ENCODE measurements around the gene TCEAL5. TPM values are rescaled to one million over a fixed set of nuclear protein-coding genes. Genes with fewer than 3 reads are reported as not detected.

TCEAL5 gene
- polyA plus RNA-seq, 1 donor from 2014 or later: 2.4 TPM

DNA sequence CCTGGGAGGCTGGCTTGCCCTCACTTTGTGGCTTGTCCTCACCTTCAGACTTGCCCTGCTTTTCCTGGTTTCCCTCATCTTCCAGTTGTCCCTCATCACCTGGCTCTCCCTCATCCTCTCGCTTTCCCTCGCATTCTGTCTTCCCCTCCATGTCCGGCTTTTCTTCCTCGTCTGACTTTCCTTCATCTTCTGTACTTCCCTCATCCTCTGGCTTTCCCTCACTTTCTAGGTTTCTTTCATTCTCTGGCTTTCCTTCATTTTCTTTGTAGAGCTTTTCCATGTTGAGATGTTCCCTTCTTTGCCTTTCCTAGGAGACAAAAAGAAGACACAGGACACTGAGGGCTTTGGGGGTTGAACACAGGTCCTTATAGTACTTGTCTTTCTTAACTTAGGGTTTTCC lies 2.3 kb downstream of the TCEAL5 start:
- H3K9me2 ChIP-seq (ENCODE audit: insufficient read depth, low read length): no peaks in the 10 kb centered on the region
- no peaks in the 10 kb centered on the region for H3K27me3 ChIP-seq (ENCODE audit: insufficient read depth, low read depth, low read length)
- H2AFZ ChIP-seq (ENCODE audit: low read depth, low read length): no peak overlapping the region
- H3K36me3 ChIP-seq (ENCODE audit: insufficient read depth, low read length): no peaks in the 10 kb centered on the region
- no peaks in the 10 kb centered on the region for H3K79me2 ChIP-seq (replicated peaks; ENCODE audit: insufficient read depth, low read length)
- no peak overlapping the region for H3K9ac ChIP-seq (ENCODE audit: low read length)
- no peak overlapping the region for H3K27ac ChIP-seq (ENCODE audit: low read length)
- no peaks in the 10 kb centered on the region for H3K9me3 ChIP-seq (ENCODE audit: low read length)
- H3K4me3 ChIP-seq (ENCODE audit: low read length): no peak overlapping the region
- H3K4me2 ChIP-seq (ENCODE audit: low read length): no peak overlapping the region
- H4K20me1 ChIP-seq (ENCODE audit: insufficient read depth): no peaks in the 10 kb centered on the region
- no peaks in the 10 kb centered on the region for H3F3A ChIP-seq (ENCODE audit: insufficient read depth, low read length, poor library complexity, severe bottlenecking)
- TF ChIP-seq SMC3 (conservative IDR thresholded peaks at IDR 0.05; ENCODE audit: poor library complexity) (no peak), MXI1 (conservative IDR thresholded peaks at IDR 0.05; ENCODE audit: poor library complexity, severe bottlenecking) (no peak), POLR2AphosphoS5 (IDR thresholded peaks at IDR 0.05) (no peak), TAF1 (IDR thresholded peaks at IDR 0.05; ENCODE audit: low read depth) (no peak), RAD21 (conservative IDR thresholded peaks at IDR 0.05) (no peak), EZH2 (IDR thresholded peaks at IDR 0.05; ENCODE audit: borderline replicate concordance, insufficient read depth, low read length, poor library complexity, severe bottlenecking) (no peak), EP300 (conservative IDR thresholded peaks at IDR 0.05; ENCODE audit: poor library complexity, severe bottlenecking) (no peak)
- TF ChIP-seq, protein P1, sequence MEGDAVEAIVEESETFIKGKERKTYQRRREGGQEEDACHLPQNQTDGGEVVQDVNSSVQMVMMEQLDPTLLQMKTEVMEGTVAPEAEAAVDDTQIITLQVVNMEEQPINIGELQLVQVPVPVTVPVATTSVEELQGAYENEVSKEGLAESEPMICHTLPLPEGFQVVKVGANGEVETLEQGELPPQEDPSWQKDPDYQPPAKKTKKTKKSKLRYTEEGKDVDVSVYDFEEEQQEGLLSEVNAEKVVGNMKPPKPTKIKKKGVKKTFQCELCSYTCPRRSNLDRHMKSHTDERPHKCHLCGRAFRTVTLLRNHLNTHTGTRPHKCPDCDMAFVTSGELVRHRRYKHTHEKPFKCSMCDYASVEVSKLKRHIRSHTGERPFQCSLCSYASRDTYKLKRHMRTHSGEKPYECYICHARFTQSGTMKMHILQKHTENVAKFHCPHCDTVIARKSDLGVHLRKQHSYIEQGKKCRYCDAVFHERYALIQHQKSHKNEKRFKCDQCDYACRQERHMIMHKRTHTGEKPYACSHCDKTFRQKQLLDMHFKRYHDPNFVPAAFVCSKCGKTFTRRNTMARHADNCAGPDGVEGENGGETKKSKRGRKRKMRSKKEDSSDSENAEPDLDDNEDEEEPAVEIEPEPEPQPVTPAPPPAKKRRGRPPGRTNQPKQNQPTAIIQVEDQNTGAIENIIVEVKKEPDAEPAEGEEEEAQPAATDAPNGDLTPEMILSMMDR (IDR thresholded peaks at IDR 0.05; ENCODE audit: poor library complexity, severe bottlenecking): no peak
- TF ChIP-seq, protein P2, sequence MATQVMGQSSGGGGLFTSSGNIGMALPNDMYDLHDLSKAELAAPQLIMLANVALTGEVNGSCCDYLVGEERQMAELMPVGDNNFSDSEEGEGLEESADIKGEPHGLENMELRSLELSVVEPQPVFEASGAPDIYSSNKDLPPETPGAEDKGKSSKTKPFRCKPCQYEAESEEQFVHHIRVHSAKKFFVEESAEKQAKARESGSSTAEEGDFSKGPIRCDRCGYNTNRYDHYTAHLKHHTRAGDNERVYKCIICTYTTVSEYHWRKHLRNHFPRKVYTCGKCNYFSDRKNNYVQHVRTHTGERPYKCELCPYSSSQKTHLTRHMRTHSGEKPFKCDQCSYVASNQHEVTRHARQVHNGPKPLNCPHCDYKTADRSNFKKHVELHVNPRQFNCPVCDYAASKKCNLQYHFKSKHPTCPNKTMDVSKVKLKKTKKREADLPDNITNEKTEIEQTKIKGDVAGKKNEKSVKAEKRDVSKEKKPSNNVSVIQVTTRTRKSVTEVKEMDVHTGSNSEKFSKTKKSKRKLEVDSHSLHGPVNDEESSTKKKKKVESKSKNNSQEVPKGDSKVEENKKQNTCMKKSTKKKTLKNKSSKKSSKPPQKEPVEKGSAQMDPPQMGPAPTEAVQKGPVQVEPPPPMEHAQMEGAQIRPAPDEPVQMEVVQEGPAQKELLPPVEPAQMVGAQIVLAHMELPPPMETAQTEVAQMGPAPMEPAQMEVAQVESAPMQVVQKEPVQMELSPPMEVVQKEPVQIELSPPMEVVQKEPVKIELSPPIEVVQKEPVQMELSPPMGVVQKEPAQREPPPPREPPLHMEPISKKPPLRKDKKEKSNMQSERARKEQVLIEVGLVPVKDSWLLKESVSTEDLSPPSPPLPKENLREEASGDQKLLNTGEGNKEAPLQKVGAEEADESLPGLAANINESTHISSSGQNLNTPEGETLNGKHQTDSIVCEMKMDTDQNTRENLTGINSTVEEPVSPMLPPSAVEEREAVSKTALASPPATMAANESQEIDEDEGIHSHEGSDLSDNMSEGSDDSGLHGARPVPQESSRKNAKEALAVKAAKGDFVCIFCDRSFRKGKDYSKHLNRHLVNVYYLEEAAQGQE (IDR thresholded peaks at IDR 0.05; ENCODE audit: borderline replicate concordance): no peak

DNA sequence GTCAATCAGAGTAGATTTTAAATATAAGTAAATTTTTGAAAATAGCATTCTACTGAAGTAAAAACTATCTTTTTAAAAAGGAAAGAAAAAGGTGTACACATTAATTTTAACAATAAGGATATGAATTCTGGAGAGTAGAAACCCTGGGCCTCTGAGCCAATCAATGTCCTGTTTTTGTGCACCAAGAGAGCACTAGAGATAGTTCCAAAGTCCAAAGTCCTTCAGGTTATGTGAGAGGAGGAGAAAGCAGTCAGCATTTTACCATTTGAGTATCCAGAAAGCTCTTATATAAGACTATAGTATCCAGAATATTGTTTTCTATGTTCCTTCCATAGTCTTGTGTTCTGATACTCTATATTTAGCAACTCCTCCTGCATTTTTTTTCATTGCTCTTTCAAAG lies 18.3 kb downstream of the TCEAL5 start:
- Histone ChIP-seq H3K27ac (ENCODE audit: low read length) (no peak overlapping the region), H3F3A (ENCODE audit: insufficient read depth, low read length, poor library complexity, severe bottlenecking) (no peaks in the 10 kb centered on the region), H3K79me2 (replicated peaks; ENCODE audit: insufficient read depth, low read length) (no peaks in the 10 kb centered on the region), H3K4me2 (ENCODE audit: low read length) (no peak overlapping the region), H3K27me3 (ENCODE audit: insufficient read depth, low read depth, low read length) (no peaks in the 10 kb centered on the region), H3K9ac (ENCODE audit: low read length) (no peak overlapping the region), H3K9me2 (ENCODE audit: insufficient read depth, low read length) (no peaks in the 10 kb centered on the region), H2AFZ (ENCODE audit: low read depth, low read length) (no peak overlapping the region), H4K20me1 (ENCODE audit: insufficient read depth) (no peaks in the 10 kb centered on the region), H3K9me3 (ENCODE audit: low read length) (no peaks in the 10 kb centered on the region), H3K4me3 (ENCODE audit: low read length) (no peak overlapping the region), H3K36me3 (ENCODE audit: insufficient read depth, low read length) (no peaks in the 10 kb centered on the region)
- TF ChIP-seq TAF1 (IDR thresholded peaks at IDR 0.05; ENCODE audit: low read depth) (no peak), MXI1 (conservative IDR thresholded peaks at IDR 0.05; ENCODE audit: poor library complexity, severe bottlenecking) (no peak), EP300 (conservative IDR thresholded peaks at IDR 0.05; ENCODE audit: poor library complexity, severe bottlenecking) (no peak), SMC3 (conservative IDR thresholded peaks at IDR 0.05; ENCODE audit: poor library complexity) (no peak), EZH2 (IDR thresholded peaks at IDR 0.05; ENCODE audit: borderline replicate concordance, insufficient read depth, low read length, poor library complexity, severe bottlenecking) (no peak), RAD21 (conservative IDR thresholded peaks at IDR 0.05) (no peak)
- TF ChIP-seq, protein P2 (IDR thresholded peaks at IDR 0.05; ENCODE audit: borderline replicate concordance): no peak
- TF ChIP-seq, protein P1 (IDR thresholded peaks at IDR 0.05; ENCODE audit: poor library complexity, severe bottlenecking): no peak

Data from neural cell (in vitro differentiated cells).